HG03039 (cell line): ENCODE measurements around the gene COL9A3.

Experiments used
- ATAC-seq: cut with Tn5 transposase; IDR thresholded peaks from one replicate; pipeline ENCODE4 v1.9.1; 2021; ENCODE audit warnings: mild to moderate bottlenecking, moderate library complexity; ENCODE audit not compliant: unreplicated experiment

Gene COL9A3

GRCh38 chr20:62778601-62779416 is 38.0 kb upstream of the COL9A3 start:
- no peak for ATAC-seq

DNA sequence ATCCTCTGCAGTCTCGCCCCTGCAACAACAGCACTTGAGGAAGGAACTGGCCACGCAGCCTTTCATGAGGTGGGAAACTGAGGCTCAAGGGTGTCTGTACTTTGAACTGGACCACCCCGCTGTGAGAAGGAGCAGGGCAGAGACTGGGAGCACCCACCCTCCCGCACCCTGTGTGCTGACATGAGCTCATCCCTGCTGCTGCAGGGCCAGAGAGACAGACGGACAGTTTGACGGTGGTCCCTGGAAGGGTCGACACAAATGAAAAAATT is 37.5 kb upstream of the COL9A3 start:
- no peak for ATAC-seq

DNA sequence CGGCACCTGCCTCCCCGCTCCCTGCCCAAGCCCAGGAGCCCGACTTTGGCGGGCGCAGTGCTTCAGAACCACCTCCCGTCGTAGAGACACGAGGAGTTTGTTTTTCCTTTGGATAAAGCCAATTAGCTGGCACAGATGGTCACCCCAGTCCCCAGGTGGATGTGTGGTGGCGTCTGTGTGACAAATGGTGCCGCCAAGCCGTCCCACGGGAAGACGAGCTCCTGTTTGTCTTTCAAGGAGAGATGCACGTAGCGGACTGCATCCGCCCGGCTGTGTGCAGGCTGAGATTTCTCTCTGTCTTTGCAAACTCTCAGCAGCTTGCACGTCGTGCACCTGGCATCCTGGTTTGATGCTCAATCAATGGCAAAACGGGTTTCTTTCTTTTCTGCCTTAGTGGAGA is 36.6 kb upstream of the COL9A3 start:
- ATAC-seq: no peak

GRCh38 chr20:62780696-62781095 is 36.2 kb upstream of the COL9A3 start:
- ATAC-seq: no peak

GRCh38 chr20:62782149-62782892 is 34.5 kb upstream of the COL9A3 start:
- ATAC-seq: no peak

DNA sequence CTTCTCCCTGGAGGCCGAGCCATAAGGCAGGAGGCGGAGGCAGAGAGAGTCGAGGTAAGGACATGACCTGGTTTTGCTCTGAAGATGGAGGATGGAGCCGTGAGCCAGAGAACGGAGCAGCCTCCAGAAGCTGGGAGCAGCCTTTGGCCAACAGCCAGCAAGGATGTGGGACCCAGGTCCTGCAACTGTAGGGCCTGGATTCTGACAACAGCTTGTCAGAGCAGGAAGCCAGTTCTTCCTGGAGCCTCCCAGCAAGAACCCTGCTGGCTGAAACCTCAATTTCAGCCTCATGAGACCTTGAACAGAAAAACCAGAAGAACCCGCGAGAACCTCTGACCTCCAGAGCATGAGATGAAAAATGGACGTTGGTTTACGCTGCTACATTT is 34.0 kb upstream of the COL9A3 start:
- no peak for ATAC-seq

- ATAC-seq: no peak
These were observed 32.4 kb upstream of the COL9A3 start for GRCh38 chr20:62784497-62784896.

DNA sequence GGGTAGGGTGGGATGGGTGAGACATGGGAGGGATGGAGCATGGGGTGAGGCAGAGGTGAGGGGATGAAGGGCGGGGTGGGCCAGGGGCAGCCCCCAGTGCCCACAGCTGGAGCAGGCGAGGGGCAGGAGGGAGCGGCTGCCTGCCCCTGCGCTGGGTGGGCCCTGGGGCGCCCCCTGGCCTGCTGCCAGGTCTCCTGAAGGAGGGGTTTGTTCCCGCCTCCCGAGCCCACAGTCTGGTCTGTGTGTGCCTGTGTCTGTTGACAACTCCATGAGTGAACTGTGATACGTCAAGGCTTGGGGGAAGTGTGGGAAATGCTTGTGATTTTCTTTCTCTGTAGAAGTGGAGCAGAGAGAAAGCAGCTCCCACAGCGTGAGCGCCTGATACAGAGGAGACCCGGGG is 31.5 kb upstream of the COL9A3 start:
- ATAC-seq: no peak

- ATAC-seq: no peak
These were observed 30.7 kb upstream of the COL9A3 start for GRCh38 chr20:62786157-62786556.

- no peak for ATAC-seq
These were observed 29.5 kb upstream of the COL9A3 start for GRCh38 chr20:62787321-62787720.

- ATAC-seq: no peak
These were observed 29.0 kb upstream of the COL9A3 start for GRCh38 chr20:62787866-62788265.

DNA sequence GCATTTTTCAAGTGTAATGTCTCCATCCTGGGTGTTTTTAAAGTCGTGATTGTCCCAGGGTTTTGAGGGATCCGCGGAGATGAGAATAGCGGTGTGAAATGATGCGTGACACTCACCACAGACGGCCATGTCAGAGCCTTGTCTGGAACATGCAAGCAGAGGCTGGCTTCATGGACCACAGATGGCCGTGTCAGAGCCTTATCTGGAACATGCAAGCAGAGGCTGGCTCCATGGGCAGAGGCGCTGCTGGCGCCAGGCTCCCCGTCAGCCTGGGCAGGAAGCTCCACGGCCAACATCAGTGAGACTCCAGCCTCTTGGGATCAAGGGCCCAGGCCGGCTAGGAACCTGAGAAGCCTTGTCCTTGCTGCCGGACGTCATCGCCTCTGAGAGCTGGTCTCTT is 28.2 kb upstream of the COL9A3 start:
- ATAC-seq: no peak

DNA sequence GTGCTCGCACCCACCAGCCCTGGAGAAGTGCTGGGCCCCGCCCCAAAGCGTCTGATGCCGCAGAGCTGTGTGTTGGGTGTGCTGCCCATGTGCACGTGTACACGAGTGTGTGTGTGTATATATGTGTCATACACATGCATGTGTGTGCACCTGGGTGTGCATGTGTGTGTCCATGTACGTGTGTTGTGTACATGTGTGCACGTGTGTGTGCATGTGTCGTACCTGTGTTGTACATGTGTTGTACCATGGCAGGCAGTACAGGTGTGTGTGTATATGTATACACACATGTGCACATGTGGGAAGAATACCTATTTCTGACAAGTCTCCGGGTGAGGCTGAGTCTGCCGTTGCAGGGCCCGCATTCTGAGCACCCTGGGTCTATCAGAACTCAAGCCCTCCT is 26.8 kb upstream of the COL9A3 start:
- no peak for ATAC-seq

- no peak for ATAC-seq
These were observed 25.3 kb upstream of the COL9A3 start for GRCh38 chr20:62791301-62792181.

DNA sequence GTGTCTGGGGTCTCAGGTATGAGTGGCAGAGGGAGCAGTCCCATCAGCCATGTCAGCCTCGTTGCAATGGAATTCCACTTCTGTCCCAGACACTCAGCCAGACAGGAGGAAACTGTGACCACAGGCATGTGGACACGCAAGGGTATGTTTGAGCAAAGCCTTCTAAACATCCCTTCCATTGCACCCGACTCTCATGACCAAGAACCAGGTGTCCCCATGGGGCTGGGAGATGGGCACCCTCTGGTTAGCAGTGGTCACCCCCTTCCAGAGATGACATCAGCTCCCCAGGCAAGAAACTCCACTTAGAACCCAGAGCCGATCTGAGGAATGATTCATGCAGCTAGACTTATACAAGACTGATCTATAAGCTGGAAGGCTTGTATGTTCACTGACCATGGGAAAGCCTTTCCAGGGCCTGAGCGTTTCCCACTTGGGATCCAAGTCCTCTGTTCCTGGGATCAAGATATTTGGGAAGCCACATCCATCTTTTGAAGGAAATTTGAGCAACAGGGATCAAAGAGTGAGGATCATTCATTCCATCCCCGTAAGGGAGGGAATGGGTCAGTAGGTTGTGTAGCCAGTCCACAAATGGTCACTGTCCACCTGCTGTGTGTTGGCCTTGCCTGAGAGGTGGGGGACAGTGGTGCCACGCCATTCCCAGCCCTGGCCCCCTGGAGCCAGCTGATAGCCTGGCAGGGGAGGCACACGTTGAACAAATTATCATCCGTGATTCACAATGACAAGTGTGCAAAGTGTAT is 24.5 kb upstream of the COL9A3 start:
- no peak for ATAC-seq

DNA sequence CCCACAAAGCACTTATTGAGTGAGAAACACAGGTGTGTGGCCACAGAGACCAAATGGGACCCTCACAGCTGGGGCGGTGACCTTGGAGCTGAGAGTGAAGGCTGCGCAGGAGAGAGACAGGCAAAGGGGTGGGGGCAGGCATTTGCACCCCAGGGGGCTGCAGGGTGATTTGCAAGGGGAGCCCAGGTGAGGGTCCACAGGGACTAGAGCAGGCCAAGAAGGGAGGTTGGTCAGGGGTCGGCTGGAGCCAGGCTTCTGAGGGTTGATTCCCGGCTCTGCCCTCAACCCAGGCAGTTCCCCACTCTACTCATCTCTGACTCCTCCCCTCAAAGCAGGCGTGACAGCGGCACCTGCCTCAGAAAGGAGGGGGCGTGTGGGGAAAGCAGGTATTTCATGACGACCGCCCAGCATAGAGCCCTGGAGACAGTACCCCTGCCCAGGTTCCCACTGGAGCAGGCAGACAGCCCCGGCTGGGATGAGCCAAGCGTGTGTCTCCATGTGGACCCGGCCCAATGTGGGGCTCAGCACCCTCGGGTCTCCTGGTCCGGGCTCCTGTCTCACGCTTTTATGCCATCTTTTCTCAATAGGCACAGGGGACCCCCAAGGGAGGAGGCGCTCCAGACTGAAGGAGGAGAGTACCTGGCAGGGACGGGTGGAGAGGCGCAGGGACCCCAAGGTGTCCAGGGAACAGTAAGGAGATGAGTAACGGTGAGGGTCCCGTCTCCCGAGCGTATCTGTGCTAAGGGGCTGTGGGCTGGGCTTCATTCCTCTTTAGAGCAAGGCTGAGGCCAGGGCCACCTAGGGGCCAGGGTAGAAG is 23.7 kb upstream of the COL9A3 start:
- no peak for ATAC-seq

- no peak for ATAC-seq
These were observed 23.2 kb upstream of the COL9A3 start for GRCh38 chr20:62793757-62794006.

DNA sequence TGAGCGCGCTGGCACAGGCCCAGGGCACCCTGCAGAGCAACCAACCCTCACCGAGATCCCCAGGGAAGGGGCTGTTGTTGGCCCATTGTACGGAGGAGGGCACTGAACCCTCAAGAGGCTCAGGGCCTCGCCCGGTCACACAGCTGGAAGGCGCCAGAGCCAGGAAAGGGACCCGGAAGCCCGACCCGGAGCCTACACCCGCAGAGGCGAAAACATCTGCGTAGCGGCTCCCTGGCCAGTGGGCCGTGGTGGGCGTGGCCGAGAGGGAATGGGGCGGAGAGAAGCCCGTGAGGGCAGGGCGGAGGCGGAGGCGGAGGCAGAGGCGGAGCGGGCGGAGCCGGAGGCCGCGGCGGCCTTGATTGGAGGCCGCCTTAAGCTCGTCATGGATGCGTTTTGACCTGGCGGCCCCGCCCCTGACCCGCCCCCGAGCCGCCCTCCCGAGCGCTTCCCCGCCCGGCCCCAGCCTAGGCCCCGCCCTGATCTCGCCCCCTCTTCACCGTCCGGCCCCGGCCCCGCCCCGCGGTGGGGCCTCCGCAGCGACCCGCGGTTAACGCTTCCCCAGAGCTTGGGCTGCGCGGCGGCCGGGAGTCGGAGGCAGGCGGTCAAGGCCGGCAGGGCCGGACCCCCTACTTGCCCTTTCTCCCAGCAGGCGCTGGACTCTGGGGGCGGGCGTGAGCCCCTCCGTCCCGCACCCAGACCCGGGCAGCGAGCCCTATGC is 22.7 kb upstream of the COL9A3 start:
- peak; percentile 57 for ATAC-seq

- no peak for ATAC-seq
These were observed 21.7 kb upstream of the COL9A3 start for GRCh38 chr20:62795023-62795761.
